Measurements from ENCODE around the gene LUC7L3. TPM values are rescaled to one million over a fixed set of nuclear protein-coding genes. Genes with fewer than 3 reads are reported as not detected.
"Not testable (repeated sequence)": the region's sequence is repeated elsewhere in the genome, so short reads cannot be mapped to it uniquely, and the experiment has no call there.

LUC7L3 gene
- total RNA-seq, 1 experiment from 2014 or later, result 62.2 TPM

- DNase-seq (ENCODE audit: extremely low read depth, low read depth), result no peak
These were observed 60.4 kb downstream of the LUC7L3 start for GRCh38 chr17:50779747-50780353.

- DNase-seq (ENCODE audit: extremely low read depth, low read depth), result no peak
These were observed 61.8 kb downstream of the LUC7L3 start for GRCh38 chr17:50781167-50781566.

- peak; percentile 76 for DNase-seq (ENCODE audit: extremely low read depth, low read depth)
These were observed 63.8 kb downstream of the LUC7L3 start for GRCh38 chr17:50783193-50783660.

GRCh38 chr17:50783905-50784304 is 64.5 kb downstream of the LUC7L3 start:
- no peak for DNase-seq (ENCODE audit: extremely low read depth, low read depth)

GRCh38 chr17:50785126-50785525 is 65.7 kb downstream of the LUC7L3 start:
- DNase-seq (ENCODE audit: extremely low read depth, low read depth), result no peak

GRCh38 chr17:50785946-50786570 is 66.7 kb downstream of the LUC7L3 start:
- no peak for DNase-seq (ENCODE audit: extremely low read depth, low read depth)

GRCh38 chr17:50787106-50787505 is 67.7 kb downstream of the LUC7L3 start:
- no peak for DNase-seq (ENCODE audit: extremely low read depth, low read depth)

GRCh38 chr17:50790618-50791017 is 71.2 kb downstream of the LUC7L3 start:
- DNase-seq (ENCODE audit: extremely low read depth, low read depth), result no peak

- DNase-seq (ENCODE audit: extremely low read depth, low read depth), result no peak
These were observed 72.7 kb downstream of the LUC7L3 start for GRCh38 chr17:50792132-50792531.

GRCh38 chr17:50793007-50793406 is 73.6 kb downstream of the LUC7L3 start:
- DNase-seq (ENCODE audit: extremely low read depth, low read depth), result no peak

GRCh38 chr17:50794361-50794760 is 75.0 kb downstream of the LUC7L3 start:
- DNase-seq (ENCODE audit: extremely low read depth, low read depth), result no peak

- DNase-seq (ENCODE audit: extremely low read depth, low read depth), result no peak
These were observed 77.9 kb downstream of the LUC7L3 start for GRCh38 chr17:50797135-50797810.

- DNase-seq (ENCODE audit: extremely low read depth, low read depth), result no peak
These were observed 79.3 kb downstream of the LUC7L3 start for GRCh38 chr17:50798424-50799288.

GRCh38 chr17:50799582-50799981 is 80.2 kb downstream of the LUC7L3 start:
- no peak for DNase-seq (ENCODE audit: extremely low read depth, low read depth)

- no peak for DNase-seq (ENCODE audit: extremely low read depth, low read depth)
These were observed 80.8 kb downstream of the LUC7L3 start for GRCh38 chr17:50800196-50800700.

- no peak for DNase-seq (ENCODE audit: extremely low read depth, low read depth)
These were observed 83.5 kb downstream of the LUC7L3 start for GRCh38 chr17:50802609-50803571.

GRCh38 chr17:50803676-50804075 is 84.3 kb downstream of the LUC7L3 start:
- DNase-seq (ENCODE audit: extremely low read depth, low read depth), result no peak

- not testable (repeated sequence) for DNase-seq (ENCODE audit: extremely low read depth, low read depth)
These were observed 85.5 kb downstream of the LUC7L3 start for GRCh38 chr17:50804749-50805475.

- no peak for DNase-seq (ENCODE audit: extremely low read depth, low read depth)
These were observed 86.1 kb downstream of the LUC7L3 start for GRCh38 chr17:50805486-50805885.

Measured in NCI-H460 (cell line).